PC-3 (cell line): ENCODE measurements around the gene SNTG2. TPM values are rescaled to one million over a fixed set of nuclear protein-coding genes. Genes with fewer than 3 reads are reported as not detected.
A peak's percentile ranks its signal among the peaks of the same experiment; 100 is the strongest.

Source experiments
- ATAC-seq: fragments of 200-7000 bp; cut with Tn5 transposase; 2 replicates; pipeline ENCODE4 v1.9.1; 2020; ENCODE audit warnings: mild to moderate bottlenecking, moderate library complexity
- BruUV-seq: library from RNA; stranded (reverse); fragments of 400-500 nt; replicated peaks from 2 replicates; lab custom pipeline; 2021; lab: Mats Ljungman, UMichigan
- CTCF ChIA-PET: fragments of 300-600 bp; sonication (Branson Sonifier 250); formaldehyde crosslinking; loops from one replicate; lab custom pipeline; 2022; ENCODE audit warnings: antibody characterized with exemption; lab: Charles Lee
- POLR2A ChIA-PET: fragments of 300-600 bp; sonication (Branson Sonifier 250); formaldehyde crosslinking; loops from one replicate; lab custom pipeline; 2022; ENCODE audit warnings: antibody characterized with exemption; ENCODE audit not compliant: unreplicated experiment; lab: Charles Lee
- DNase-seq: peaks from one replicate; pipeline ENCODE4 v3.0.0-alpha.2; 2015
- H2AFZ ChIP-seq: fragments of 300-600 bp; sonication (generic); 2 replicates; pipeline ENCODE4 v1.6.0; 2016; ENCODE audit warnings: antibody characterized with exemption, low read length
- H3F3A ChIP-seq: fragments of 300-600 bp; sonication (generic); one replicate; pipeline ENCODE4 v1.6.0; 2017; ENCODE audit warnings: antibody characterized with exemption, low read length, control low read depth, mild to moderate bottlenecking; ENCODE audit not compliant: unreplicated experiment
- H3K27ac ChIP-seq: fragments of 300-600 bp; sonication (generic); 2 replicates; pipeline ENCODE4 v1.5.1; 2016; ENCODE audit warnings: mild to moderate bottlenecking, low read length
- H3K27me3 ChIP-seq: fragments of 300-600 bp; sonication (generic); 2 replicates; pipeline ENCODE4 v1.6.1; 2016; ENCODE audit warnings: low read length, mixed read lengths
- H3K36me3 ChIP-seq: fragments of 300-600 bp; sonication (generic); 2 replicates; pipeline ENCODE4 v1.6.1; 2016; ENCODE audit warnings: low read depth, mixed run types, low read length, mixed read lengths
- H3K4me1 ChIP-seq: fragments of 300-600 bp; sonication (generic); 2 replicates; pipeline ENCODE4 v1.5.1; 2016; ENCODE audit warnings: low read length; ENCODE audit not compliant: insufficient read depth
- H3K4me2 ChIP-seq: fragments of 300-600 bp; sonication (generic); 2 replicates; pipeline ENCODE4 v1.6.0; 2016; ENCODE audit warnings: low read length
- H3K4me3 ChIP-seq: fragments of 300-600 bp; sonication (generic); 2 replicates; pipeline ENCODE4 v1.5.1; 2016; ENCODE audit warnings: mild to moderate bottlenecking, low read length, mixed read lengths
- H3K79me2 ChIP-seq: fragments of 300-600 bp; sonication (generic); 2 replicates; pipeline ENCODE4 v1.6.1; 2017; ENCODE audit warnings: low read length, mixed read lengths
- H3K9ac ChIP-seq: fragments of 300-600 bp; sonication (generic); 2 replicates; pipeline ENCODE4 v1.6.0; 2016; ENCODE audit warnings: mild to moderate bottlenecking, low read length
- H3K9me2 ChIP-seq: fragments of 300-600 bp; sonication (generic); replicated peaks from 2 replicates; pipeline ENCODE4 v1.6.1; 2016; ENCODE audit warnings: mixed run types, low read length, mixed read lengths
- H3K9me3 ChIP-seq: fragments of 300-600 bp; sonication (generic); 2 replicates; pipeline ENCODE4 v1.6.1; 2016; ENCODE audit warnings: low read length, mixed read lengths
- H4K20me1 ChIP-seq: fragments of 300-600 bp; sonication (generic); 2 replicates; pipeline ENCODE4 v1.6.1; 2016; ENCODE audit warnings: low read length, mixed read lengths
- CTCF ChIP-seq: fragments of 300-600 bp; sonication (generic); conservative IDR thresholded peaks from 2 replicates; pipeline ENCODE4 v1.5.1; 2017; ENCODE audit warnings: antibody characterized with exemption, low read depth, mild to moderate bottlenecking, low read length
- EZH2 ChIP-seq: fragments of 300-600 bp; sonication (generic); IDR thresholded peaks from one replicate; pipeline ENCODE4 v1.6.1; 2017; ENCODE audit warnings: antibody characterized with exemption, mild to moderate bottlenecking, low read length; ENCODE audit not compliant: unreplicated experiment
- EZH2phosphoT487 ChIP-seq: fragments of 300-600 bp; sonication (generic); IDR thresholded peaks from 2 replicates; pipeline ENCODE4 v1.6.1; 2018; ENCODE audit warnings: mild to moderate bottlenecking, antibody characterized with exemption, low read length, borderline replicate concordance
- intact Hi-C: fragments of 100-400 bp; cut with micrococcal nuclease; formaldehyde crosslinking; loops from 2 replicates; pipeline ENCODE4 v1.9.0; 2023
- total RNA-seq: library from RNA; depleted of rRNA; stranded (reverse); fragments of >200 nt; gene quantifications from 2 replicates; pipeline ENCODE4 v1.2.3, GENCODE V29; 2014

The SNTG2 gene
- total RNA-seq, 1 experiment from 2014 or later: not detected

- Histone ChIP-seq H3F3A (no peaks in the 10 kb centered on the region), H3K9me2 (no peaks in the 10 kb centered on the region), H4K20me1 (no peaks in the 10 kb centered on the region), H3K27ac (no peak overlapping the region), H3K4me1 (peaks cover 3% of the 10 kb centered on the region; the same call in 1 of the 2 replicates), H3K36me3 (no peaks in the 10 kb centered on the region), H3K4me2 (no peak overlapping the region), H3K4me3 (no peak overlapping the region), H3K79me2 (no peaks in the 10 kb centered on the region), H3K27me3 (peaks cover 73% of the 10 kb centered on the region), H2AFZ (no peak overlapping the region), H3K9ac (no peak overlapping the region), H3K9me3 (no peaks in the 10 kb centered on the region)
- CTCF ChIA-PET: interaction anchor here (0.5 kb wide), 1 partner anchor 521 kb away, joined by 4 read pairs; no protein-coding TSS in a partner anchor
- intact Hi-C loops: no loop called here
- peak; percentile 37 for DNase-seq
- POLR2A ChIA-PET: no interaction called here
- BruUV-seq: no TSS peak
- ATAC-seq: peak; percentile 48
- no peak for TF ChIP-seq EZH2
- TF ChIP-seq CTCF: peak; percentile 49; the same call in 1 of the 2 replicates
These were observed 3.5 kb downstream of the SNTG2 start for GRCh38 chr2:953975-954686.

GRCh38 chr2:954687-955000 is 4.0 kb downstream of the SNTG2 start:
- no TSS peak for BruUV-seq
- CTCF ChIA-PET: no interaction called here
- peaks cover 3% of the 10 kb centered on the region; the same call in 1 of the 2 replicates for H3K4me1 ChIP-seq
- ATAC-seq (no peak), DNase-seq (no peak)
- H2AFZ ChIP-seq: no peak overlapping the region
- no peak overlapping the region for H3K27ac ChIP-seq
- no peak overlapping the region for H3K4me2 ChIP-seq
- intact Hi-C loops: no loop called here
- no peak for TF ChIP-seq EZH2phosphoT487
- H3F3A ChIP-seq: no peaks in the 10 kb centered on the region
- H3K36me3 ChIP-seq: no peaks in the 10 kb centered on the region
- H3K9ac ChIP-seq: no peak overlapping the region
- POLR2A ChIA-PET: no interaction called here
- H4K20me1 ChIP-seq: no peaks in the 10 kb centered on the region
- no peaks in the 10 kb centered on the region for H3K9me2 ChIP-seq
- H3K79me2 ChIP-seq: no peaks in the 10 kb centered on the region
- H3K9me3 ChIP-seq: no peaks in the 10 kb centered on the region
- peaks cover 73% of the 10 kb centered on the region for H3K27me3 ChIP-seq
- H3K4me3 ChIP-seq: no peak overlapping the region

- intact Hi-C loops: no loop called here
- Histone ChIP-seq H3F3A (no peaks in the 10 kb centered on the region), H3K79me2 (no peaks in the 10 kb centered on the region), H3K36me3 (no peaks in the 10 kb centered on the region), H3K27me3 (peaks cover 80% of the 10 kb centered on the region), H4K20me1 (no peaks in the 10 kb centered on the region), H3K27ac (no peak overlapping the region), H3K4me1 (no peaks in the 10 kb centered on the region), H3K9me2 (no peaks in the 10 kb centered on the region), H3K4me2 (no peak overlapping the region), H2AFZ (no peak overlapping the region), H3K9me3 (no peaks in the 10 kb centered on the region), H3K9ac (no peak overlapping the region), H3K4me3 (no peak overlapping the region)
- POLR2A ChIA-PET: no interaction called here
- no TSS peak for BruUV-seq
- DNase-seq (no peak), ATAC-seq (no peak)
- TF ChIP-seq CTCF (no peak), EZH2phosphoT487 (no peak), EZH2 (no peak)
- CTCF ChIA-PET: no interaction called here
These were observed 5.4 kb downstream of the SNTG2 start for GRCh38 chr2:955829-956731.
